Gastrocnemius medialis (tissue), 4 donors: ENCODE results near the gene ARHGEF4.

Source experiments
- CTCF ChIP-seq, 5 experiments: fragments of 450-650 bp in 3 of 5; fragments of 200-600 bp in 2 of 5; sonication (generic) in 2 of 5; IDR thresholded peaks in 4 of 5; conservative IDR thresholded peaks in 1 of 5; 1 replicate in 4 of 5; 2 replicates in 1 of 5; pipeline ENCODE4 v1.5.1; 2016 to 2019; ENCODE audit warnings: antibody characterized with exemption in 5 of 5, mild to moderate bottlenecking in 3 of 5, moderate library complexity in 3 of 5
- POLR2A ChIP-seq, 2 donors: fragments of 450-650 bp; IDR thresholded peaks; one replicate each; pipeline ENCODE4 v1.6.1; 2017; ENCODE audit warnings: antibody characterized with exemption in 2 of 2, mild to moderate bottlenecking in 2 of 2, moderate library complexity in 2 of 2

- TF ChIP-seq POLR2A (IDR thresholded peaks at IDR 0.05) = no peak
- TF ChIP-seq CTCF (IDR thresholded peaks at IDR 0.05 in 4 of 5, conservative IDR thresholded peaks at IDR 0.05 in 1 of 5) = no peak
Observed at GRCh38 chr2:130915595-130916437, 79.1 kb downstream of the ARHGEF4 start.
